Activated naive CD4-positive, alpha-beta T cell treated with Interleukin-2 at 50 U/mL for 16 hours (primary cell): ENCODE measurements around the gene ERVMER34-1.
A peak's percentile ranks its signal among the peaks of the same experiment; 100 is the strongest.

ENCODE experiments used
- DNase-seq: peaks from one replicate; pipeline ENCODE4 v3.0.0-alpha.2; 2020

The ERVMER34-1 gene

DNA sequence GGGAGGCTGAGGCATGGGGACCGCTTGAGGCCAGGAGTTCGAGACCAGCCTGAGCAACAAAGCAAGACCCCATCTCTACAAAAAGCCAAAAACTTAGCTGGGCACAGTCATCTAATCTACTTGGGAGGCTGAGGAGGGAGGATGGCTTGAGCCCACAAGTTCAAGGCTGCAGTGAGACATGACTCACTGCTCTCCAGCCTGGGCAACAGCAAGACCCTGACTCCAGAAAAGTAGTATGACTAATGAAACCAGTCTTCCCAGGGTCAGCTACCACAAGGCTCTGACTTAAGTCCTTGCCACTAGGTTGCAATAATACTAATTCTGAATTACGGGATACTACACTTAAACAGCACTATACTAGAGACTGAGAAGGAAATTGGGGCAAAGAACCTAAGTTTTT is 33.1 kb downstream of the ERVMER34-1 start:
- no peak for DNase-seq

DNA sequence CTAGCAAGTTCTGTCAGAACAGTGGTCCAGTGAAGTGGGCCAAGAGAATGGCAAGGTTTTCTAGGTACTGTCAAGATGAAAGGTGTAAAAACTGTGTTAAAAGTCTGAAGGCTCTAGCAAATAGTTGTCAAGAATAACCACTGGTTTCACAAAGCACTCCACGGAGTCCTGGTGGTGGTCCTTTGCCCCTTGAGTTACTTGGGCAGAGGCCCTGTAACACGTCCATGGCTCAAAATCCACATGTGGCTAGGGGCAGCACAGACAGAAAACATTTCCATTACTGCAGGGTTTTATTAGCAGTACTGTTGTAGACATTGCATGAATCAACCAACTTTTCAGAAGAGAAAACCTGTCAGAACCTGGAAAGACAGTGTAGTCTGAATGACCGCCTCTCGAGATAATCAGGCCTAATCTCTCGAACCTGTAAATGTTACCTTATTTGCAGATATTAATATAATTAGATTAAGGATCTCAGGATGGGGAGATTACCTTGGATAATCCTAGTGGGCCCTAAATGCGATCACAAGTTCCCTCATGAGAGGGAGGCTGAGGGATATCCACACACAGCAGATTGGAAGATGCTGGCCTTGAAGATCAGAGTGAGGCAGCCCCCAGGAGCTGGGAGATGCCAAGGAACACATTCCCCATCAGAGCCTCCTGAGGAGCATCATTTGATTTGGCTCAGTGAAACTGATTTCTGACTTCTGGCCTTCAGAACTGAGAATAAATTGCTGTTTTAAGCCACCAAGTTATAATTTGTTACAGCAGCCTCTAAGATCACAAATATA is 34.7 kb downstream of the ERVMER34-1 start:
- no peak for DNase-seq

DNA sequence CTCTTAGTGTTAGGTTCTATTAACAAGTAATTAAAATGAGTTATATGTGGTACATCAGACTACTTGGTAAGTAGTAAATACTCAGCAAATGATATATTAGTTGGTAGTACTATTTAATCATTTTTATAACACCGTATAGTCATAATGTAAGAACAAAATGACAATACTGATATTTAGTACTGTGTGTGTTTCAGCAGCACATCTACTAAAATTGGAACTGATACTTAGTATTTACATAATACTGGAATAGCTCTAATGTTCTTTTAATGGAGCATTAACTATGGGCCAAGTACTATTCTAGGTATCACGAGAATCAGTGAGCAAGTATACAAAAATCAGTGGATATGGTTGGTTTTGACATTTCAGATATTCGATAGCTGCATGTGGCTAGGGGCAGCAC is 35.3 kb downstream of the ERVMER34-1 start:
- no peak for DNase-seq

DNA sequence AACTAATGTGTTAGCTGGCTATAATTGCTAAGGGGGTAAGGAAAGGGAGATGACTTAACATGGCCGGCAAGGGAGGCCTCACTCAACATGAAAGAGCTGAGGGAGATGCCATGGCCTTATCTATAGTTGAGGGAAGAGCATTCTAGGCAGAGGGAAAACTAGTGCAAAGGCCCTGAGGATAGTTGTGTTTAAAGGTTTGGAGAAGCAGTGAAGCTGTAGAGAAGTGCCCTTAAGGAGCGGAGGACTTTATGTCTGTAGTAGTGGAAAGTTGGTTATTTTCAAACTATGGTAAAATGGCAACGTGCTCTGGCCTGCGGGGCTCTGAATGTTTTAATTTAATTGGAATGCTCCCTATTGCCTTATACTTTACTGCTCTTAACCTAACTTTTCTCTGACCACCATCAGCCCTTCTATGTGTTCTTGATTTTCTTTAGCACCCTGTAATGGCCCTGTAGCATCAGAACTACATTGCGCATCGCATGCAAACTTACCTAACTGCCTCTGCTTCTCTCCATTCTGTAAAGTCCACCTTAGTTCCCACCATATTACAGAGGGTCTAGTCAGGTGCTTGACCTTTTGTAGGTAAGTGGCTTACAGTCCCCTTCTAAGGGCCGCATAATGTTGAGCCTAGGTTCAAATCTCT is 35.8 kb downstream of the ERVMER34-1 start:
- DNase-seq: no peak

DNA sequence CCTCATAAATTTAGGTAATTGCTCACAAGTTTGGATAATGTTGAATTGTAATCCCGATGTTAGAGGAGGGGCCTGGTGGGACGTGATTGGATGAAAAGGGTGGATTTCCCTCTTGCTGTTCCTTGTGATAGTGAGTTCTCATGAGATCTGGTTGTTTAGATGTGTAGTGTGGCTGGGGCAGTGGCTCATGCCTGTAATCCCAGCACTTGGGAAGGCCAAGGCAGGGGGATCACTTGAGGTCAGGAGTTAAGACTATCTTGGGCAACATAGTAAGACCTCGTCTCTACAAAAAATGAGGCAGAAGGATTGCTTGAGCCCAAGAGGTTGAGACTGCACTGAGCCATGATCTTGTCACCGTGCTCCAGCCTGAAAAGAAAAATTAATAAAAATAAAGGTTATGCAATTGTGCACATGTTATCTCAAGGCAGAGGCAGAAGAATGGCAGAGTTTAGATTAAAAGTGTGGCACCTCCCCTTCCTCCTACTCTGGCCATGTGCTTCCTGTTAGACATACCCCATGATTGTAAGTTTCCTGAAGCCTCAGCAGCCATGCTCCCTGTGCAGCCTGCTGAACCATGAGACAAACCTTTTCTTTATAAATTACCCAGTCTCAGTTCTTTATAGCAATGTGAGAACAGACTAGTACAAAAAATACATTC is 36.5 kb downstream of the ERVMER34-1 start:
- no peak for DNase-seq

DNA sequence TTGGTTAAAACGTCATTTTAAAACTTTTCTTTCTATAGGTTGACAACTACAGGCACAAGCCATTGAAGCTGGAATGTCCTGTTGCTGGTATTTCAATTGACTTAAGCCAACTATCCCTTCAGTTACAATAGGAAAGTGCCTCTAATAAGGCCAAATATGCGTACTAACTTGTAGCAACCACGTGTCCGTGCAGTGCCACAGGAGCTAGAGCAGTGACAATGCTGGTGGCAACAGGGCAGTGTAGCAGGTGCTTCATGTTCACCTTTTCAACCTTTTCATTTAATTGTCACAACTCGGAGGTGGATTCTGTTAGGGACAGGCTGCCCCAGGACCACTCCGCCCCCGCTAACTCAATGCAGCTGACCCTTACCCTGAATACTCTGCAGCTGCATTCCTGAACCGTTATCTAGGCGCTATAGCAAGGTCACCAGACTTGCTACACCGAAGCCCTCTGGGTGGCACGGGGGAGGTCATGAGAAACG is 37.7 kb downstream of the ERVMER34-1 start:
- DNase-seq: no peak

DNA sequence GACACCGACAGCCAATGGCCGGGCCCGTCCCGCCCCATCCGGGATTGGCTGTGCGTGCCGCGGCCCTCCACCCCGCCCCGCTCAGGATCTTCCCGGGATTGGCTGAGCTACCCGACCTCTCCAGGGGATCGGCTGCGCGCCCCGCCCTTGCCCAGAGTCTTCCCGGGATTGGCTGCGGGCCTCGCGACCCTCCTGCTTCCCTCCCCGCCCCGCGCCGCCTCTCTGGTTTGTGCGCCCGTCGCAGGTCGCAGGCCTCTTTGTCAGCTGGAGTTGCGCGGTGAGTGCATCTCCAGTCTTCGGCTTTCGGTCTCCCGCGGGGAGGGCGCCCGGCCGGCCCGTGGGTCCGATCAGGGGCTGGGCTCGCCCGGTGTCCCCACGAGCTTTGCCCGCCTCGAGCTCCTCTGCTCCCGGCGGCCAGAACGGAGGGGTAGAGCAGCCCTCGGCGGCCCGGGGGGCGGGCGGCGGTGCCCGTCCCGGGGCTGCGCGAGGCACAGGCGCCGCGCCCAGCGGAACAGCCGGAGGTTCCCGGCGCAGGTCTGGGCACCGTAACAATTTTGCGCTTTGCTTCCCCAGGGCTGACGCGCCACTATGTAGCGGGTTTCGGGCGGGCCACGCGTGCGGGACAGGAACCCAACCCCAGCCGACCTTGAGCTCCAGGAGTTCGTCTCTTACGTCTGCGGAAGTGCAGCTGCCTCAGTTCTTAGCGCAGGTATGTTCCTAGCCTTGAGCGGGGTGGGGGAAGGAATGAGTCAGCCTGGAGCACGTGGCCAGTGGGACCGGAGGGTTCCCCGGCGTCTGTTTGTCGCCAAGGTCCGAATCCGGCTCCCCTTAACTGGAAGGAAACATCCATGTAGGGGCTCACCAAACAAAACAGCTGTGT is 38.7 kb downstream of the ERVMER34-1 start:
- DNase-seq: peak; percentile 99

DNA sequence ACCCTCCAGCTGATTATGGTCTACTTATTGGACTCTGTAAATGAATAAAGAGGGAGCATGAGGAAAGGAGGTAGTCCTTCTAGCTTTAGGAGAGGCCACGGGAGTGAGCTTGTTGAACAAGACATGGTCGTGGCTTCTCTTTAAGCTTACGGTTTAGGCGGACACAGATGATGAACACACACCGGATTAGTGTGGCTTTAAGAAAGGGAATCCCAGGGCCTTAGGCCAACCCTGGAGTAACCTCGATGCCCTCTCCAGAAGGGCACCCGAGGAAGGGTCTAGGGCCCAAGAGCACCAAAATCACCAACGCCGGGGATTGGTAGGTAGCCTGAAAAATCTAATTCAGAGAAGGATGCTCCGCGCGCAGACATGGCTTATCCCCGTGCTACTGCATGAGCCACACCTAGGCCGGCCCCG is 39.4 kb downstream of the ERVMER34-1 start:
- no peak for DNase-seq

DNA sequence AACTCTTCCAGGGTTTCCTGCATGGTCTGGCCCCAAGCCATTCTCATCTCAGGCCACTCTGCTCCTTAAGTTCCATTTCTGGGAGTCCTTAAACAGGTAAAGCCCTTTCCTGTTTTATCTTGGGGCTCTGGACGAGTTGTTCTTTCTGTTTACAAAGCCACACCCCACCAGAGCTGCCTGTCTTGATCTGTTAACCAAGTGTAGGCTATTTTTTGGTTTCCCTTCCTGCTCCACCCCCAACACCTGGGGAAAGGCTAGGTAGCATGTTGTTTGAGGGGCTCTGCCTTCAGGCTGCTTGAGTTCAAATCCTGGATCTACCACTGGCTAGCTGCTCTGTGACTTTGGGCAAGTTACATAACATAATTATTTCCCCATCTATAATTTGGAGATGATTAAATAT is 40.0 kb downstream of the ERVMER34-1 start:
- DNase-seq: no peak

DNA sequence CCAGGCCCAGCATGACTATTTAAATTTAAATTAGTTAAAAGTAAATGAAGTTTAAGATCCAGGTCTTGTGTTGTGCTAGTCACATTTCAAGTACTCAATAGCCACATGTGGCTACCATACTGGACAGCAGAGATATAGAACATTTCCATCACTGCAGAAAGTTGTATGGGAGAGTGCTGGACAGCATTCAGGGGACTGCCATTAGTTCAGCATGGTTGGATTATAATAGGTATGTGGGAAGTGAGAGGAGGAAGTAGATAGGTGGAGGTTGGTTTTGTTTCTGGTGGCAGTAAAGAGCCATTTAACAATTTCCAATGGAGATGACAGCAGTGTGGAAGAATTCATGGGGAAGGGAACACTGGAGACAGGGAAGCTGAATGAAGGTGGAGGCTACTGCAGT is 42.1 kb downstream of the ERVMER34-1 start:
- no peak for DNase-seq

DNA sequence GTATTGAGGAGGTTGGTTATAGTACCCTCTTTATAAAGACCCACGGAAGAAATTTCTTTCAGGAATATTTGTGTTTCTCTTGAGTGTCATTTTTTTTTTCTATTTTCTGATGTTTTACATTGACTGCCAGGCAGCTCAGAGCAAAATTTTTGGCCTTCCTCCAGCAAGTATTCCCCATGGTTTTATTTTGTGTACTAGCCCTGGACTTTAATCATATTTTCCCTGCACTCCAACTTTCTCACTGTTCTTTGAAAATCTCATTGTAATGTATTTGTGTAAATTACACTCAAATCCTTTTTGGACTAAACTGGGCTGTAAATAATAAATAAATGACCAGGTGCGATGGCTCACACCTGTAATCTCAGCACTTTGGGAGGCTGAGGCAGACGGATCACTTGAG is 46.6 kb downstream of the ERVMER34-1 start:
- no peak for DNase-seq

DNA sequence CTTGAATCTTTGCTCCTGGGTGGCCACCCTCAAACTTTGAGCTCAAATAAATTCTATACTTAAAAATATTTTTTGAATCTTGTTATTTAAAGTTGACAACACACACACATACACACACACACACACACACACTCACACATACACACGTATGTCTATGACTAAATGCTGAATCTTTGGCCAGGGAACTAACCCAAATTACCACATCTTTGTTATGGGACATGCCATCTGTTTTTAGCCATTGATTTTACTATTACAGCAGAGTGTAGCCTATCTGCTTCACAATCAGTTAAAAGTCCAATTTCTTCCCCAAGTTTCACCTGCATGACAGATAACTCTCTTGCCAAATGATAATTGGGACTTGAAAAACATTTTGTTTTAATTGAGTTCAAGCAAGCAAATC is 47.1 kb downstream of the ERVMER34-1 start:
- DNase-seq: no peak

DNA sequence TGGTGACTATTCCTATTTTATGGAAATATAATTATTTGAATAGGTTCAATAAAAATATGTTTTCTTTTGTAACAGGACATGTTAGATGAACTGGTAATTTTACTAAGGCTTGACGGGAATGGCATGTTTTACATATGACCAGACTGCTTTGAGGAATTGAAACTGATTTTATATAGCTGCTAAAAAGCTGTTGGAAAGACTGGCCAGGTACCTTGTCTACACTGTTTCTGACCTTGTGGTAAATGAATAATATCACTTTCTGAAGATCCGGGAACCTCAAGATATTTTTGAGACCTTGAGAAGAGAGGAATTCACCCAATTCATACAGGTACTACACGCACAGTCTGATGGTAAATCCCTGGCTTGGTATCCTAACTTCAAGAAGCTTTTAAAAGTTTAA is 50.0 kb downstream of the ERVMER34-1 start:
- no peak for DNase-seq

DNA sequence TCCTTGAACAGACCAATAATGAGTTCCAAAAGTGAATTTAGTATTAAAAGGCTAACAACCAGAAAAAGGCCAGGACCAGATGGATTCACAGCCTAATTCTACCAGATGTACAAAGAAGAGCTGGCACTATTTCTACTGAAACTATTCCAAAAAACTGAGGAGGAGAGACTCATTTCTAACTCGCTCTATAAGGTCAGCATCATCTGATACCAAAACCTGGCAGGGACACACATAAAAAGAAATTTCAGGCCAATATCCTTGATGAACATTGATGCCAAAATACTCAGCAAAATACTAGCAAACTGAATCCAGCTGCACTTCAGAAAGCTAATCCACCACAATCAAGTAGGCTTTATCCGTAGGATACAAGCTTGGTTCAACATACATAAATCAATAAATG is 56.3 kb downstream of the ERVMER34-1 start:
- no peak for DNase-seq

DNA sequence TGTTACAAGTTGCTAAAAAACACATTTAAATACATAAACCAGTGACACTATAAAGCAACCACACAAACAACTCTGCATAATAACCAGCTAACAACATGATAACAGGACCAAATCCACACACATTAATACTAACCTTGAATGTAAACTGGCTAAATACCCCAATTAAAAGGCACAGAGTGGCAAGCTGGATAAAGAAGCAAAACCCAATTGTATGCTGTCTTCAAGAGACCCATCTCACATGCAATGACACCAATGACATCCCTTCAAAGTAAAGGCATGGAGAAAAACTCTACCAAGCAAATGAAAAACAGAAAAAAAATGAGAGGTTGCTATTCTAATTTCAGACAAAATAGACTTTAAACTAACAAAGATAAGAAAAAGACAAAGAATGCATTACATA is 57.7 kb downstream of the ERVMER34-1 start:
- no peak for DNase-seq
